ENCODE data around the gene NDFIP2. TPM values are rescaled to one million over a fixed set of nuclear protein-coding genes. Genes with fewer than 3 reads are reported as not detected.

Gene NDFIP2
- total RNA-seq, 2 experiments from 2014 or later: 0.54 to 4.0 TPM

DNA sequence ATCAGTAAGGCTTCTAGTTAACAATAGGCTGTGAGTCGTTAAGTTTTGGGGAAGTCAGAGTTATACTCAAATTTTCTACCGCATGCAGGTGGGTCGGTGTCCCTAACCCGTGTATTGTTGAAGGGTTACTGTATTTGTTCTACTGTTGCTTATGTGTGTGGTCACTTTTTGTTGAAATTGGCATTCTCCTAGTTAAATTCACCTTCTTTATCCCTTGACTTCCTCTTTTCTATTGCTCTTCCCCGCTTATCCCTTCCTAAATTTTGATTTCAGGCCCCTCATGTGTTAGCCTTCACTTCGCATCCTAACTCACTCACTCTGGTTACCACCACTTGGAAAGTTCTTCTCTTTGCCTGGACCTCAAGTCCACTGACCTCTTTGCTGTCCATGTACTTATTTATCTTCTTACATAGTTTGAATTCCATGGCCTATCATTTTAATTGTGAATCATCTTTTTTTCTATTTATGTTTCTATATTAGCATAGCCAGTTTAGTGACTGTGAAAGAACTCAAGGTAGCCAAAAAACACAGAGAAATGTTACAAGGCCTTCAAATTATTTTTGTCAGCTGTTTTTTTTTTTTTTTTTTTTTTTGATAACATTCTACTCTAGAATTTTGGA lies 52.9 kb downstream of the NDFIP2 start:
- Histone ChIP-seq H3K4me1 (ENCODE audit: insufficient read depth, low read length, poor library complexity, severe bottlenecking) (no peaks in the 10 kb centered on the region), H3K9me2 (ENCODE audit: insufficient read depth, low read length) (no peaks in the 10 kb centered on the region), H4K20me1 (ENCODE audit: insufficient read depth, low read length) (no peaks in the 10 kb centered on the region), H3K4me2 (ENCODE audit: low read length) (no peak overlapping the region), H3K27ac (ENCODE audit: low read depth, low read length, poor library complexity, severe bottlenecking) (no peak overlapping the region), H3K9me3 (ENCODE audit: low read length) (no peaks in the 10 kb centered on the region), H3K4me3 (ENCODE audit: low read depth, low read length, poor library complexity, severe bottlenecking) (no peak overlapping the region), H3K79me2 (ENCODE audit: insufficient read depth, low read depth, low read length) (no peaks in the 10 kb centered on the region), H3K36me3 (ENCODE audit: insufficient read depth, low read length) (no peaks in the 10 kb centered on the region), H2AFZ (ENCODE audit: low read length) (no peak overlapping the region)
- BruUV-seq (replicated peaks): no TSS peak
- no peak for DNase-seq (ENCODE audit: low spot score)
- intact Hi-C loops (cut with micrococcal nuclease; ENCODE audit: unreplicated experiment): no loop called here
- ChIA-PET CTCF (ENCODE audit: unreplicated experiment) (no interaction called here), POLR2A (interaction anchor here (0.6 kb wide), 2 partner anchors 671 to 1466 kb away, joined by 3 read pairs; no protein-coding TSS in a partner anchor)
- TF ChIP-seq, protein P1, sequence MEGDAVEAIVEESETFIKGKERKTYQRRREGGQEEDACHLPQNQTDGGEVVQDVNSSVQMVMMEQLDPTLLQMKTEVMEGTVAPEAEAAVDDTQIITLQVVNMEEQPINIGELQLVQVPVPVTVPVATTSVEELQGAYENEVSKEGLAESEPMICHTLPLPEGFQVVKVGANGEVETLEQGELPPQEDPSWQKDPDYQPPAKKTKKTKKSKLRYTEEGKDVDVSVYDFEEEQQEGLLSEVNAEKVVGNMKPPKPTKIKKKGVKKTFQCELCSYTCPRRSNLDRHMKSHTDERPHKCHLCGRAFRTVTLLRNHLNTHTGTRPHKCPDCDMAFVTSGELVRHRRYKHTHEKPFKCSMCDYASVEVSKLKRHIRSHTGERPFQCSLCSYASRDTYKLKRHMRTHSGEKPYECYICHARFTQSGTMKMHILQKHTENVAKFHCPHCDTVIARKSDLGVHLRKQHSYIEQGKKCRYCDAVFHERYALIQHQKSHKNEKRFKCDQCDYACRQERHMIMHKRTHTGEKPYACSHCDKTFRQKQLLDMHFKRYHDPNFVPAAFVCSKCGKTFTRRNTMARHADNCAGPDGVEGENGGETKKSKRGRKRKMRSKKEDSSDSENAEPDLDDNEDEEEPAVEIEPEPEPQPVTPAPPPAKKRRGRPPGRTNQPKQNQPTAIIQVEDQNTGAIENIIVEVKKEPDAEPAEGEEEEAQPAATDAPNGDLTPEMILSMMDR (conservative IDR thresholded peaks at IDR 0.05; ENCODE audit: low read length): no peak
- no peak for TF ChIP-seq EZH2phosphoT487 (IDR thresholded peaks at IDR 0.05; ENCODE audit: borderline replicate concordance, low read depth, low read length)

DNA sequence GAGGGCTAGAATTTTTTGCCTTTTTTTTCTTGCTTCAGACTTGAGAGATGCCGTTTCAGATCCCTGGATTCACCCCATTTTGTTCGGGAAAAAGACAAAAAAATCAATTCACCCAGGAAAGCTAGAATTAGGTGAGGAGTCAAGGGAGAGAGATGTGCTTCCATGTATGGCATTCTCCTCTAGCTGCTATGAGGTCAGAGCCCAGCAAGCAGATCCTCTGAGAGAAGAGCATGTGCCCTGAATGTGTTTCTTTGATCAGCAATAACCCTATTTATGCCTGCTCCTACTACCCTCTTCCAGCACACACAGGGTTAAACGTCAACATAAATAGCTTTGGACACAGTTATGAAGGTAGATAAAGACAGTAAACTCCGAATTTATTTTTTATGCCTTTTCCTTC lies 53.6 kb downstream of the NDFIP2 start:
- Histone ChIP-seq H3K36me3 (ENCODE audit: insufficient read depth, low read length) (no peaks in the 10 kb centered on the region), H3K4me2 (ENCODE audit: low read length) (no peak overlapping the region), H3K27ac (ENCODE audit: low read depth, low read length, poor library complexity, severe bottlenecking) (no peak overlapping the region), H3K4me3 (ENCODE audit: low read depth, low read length, poor library complexity, severe bottlenecking) (no peak overlapping the region), H3K4me1 (ENCODE audit: insufficient read depth, low read length, poor library complexity, severe bottlenecking) (no peaks in the 10 kb centered on the region), H3K9me3 (ENCODE audit: low read length) (no peaks in the 10 kb centered on the region), H2AFZ (ENCODE audit: low read length) (no peak overlapping the region), H4K20me1 (ENCODE audit: insufficient read depth, low read length) (no peaks in the 10 kb centered on the region), H3K9me2 (ENCODE audit: insufficient read depth, low read length) (no peaks in the 10 kb centered on the region), H3K79me2 (ENCODE audit: insufficient read depth, low read depth, low read length) (no peaks in the 10 kb centered on the region)
- no peak for DNase-seq (ENCODE audit: low spot score)
- POLR2A ChIA-PET: interaction anchor here (0.5 kb wide), 1 partner anchor 757 kb away, joined by 3 read pairs; no protein-coding TSS in a partner anchor
- TF ChIP-seq EZH2phosphoT487 (IDR thresholded peaks at IDR 0.05; ENCODE audit: borderline replicate concordance, low read depth, low read length): no peak
- TF ChIP-seq, protein P1 (conservative IDR thresholded peaks at IDR 0.05; ENCODE audit: low read length): no peak
- no TSS peak for BruUV-seq (replicated peaks)
- CTCF ChIA-PET (ENCODE audit: unreplicated experiment): no interaction called here
- intact Hi-C loops (cut with micrococcal nuclease; ENCODE audit: unreplicated experiment): no loop called here

DNA sequence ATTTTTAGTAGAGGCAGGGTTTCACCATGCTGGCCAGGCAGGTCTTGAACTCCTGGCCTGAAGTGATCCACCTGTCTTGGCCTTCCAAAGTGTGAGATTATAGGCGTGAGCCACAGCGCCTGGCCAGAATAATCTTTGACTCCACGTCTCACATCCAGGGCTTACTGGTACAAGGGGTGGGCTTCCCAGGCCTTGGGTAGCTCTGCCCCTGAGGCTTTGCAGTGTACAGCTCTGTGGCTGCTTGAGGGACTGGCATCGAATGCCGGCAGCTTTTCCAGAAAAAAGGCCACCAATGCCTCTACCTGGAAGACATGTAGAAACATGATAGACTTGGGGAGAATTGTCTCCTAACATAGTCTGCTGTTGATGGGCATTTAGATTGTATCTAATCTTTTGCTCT lies 57.8 kb downstream of the NDFIP2 start:
- Histone ChIP-seq H3K9me3 (ENCODE audit: low read length) (no peaks in the 10 kb centered on the region), H2AFZ (ENCODE audit: low read length) (no peak overlapping the region), H3K4me1 (ENCODE audit: insufficient read depth, low read length, poor library complexity, severe bottlenecking) (no peaks in the 10 kb centered on the region), H3K79me2 (ENCODE audit: insufficient read depth, low read depth, low read length) (no peaks in the 10 kb centered on the region), H4K20me1 (ENCODE audit: insufficient read depth, low read length) (no peaks in the 10 kb centered on the region), H3K9me2 (ENCODE audit: insufficient read depth, low read length) (no peaks in the 10 kb centered on the region), H3K4me3 (ENCODE audit: low read depth, low read length, poor library complexity, severe bottlenecking) (no peak overlapping the region), H3K27ac (ENCODE audit: low read depth, low read length, poor library complexity, severe bottlenecking) (no peak overlapping the region), H3K36me3 (ENCODE audit: insufficient read depth, low read length) (no peaks in the 10 kb centered on the region), H3K4me2 (ENCODE audit: low read length) (no peak overlapping the region)
- no peak for DNase-seq (ENCODE audit: low spot score)
- no TSS peak for BruUV-seq (replicated peaks)
- CTCF ChIA-PET (ENCODE audit: unreplicated experiment): no interaction called here
- TF ChIP-seq, protein P1 (conservative IDR thresholded peaks at IDR 0.05; ENCODE audit: low read length): no peak
- no peak for TF ChIP-seq EZH2phosphoT487 (IDR thresholded peaks at IDR 0.05; ENCODE audit: borderline replicate concordance, low read depth, low read length)
- POLR2A ChIA-PET: interaction anchor here (0.8 kb wide), 1 partner anchor 132 kb away, joined by 3 read pairs; no protein-coding TSS in a partner anchor
- intact Hi-C loops (cut with micrococcal nuclease; ENCODE audit: unreplicated experiment): no loop called here

Data from OCI-LY7 (cell line).